GM21447 (cell line): ENCODE data around the gene GPR42.
"Not testable (repeated sequence)": the region's sequence is repeated elsewhere in the genome, so short reads cannot be mapped to it uniquely, and the experiment has no call there.

Experiments
- ATAC-seq: cut with Tn5 transposase; IDR thresholded peaks from one replicate; pipeline ENCODE4 v1.9.1; 2021; ENCODE audit not compliant: unreplicated experiment

The GPR42 gene

DNA sequence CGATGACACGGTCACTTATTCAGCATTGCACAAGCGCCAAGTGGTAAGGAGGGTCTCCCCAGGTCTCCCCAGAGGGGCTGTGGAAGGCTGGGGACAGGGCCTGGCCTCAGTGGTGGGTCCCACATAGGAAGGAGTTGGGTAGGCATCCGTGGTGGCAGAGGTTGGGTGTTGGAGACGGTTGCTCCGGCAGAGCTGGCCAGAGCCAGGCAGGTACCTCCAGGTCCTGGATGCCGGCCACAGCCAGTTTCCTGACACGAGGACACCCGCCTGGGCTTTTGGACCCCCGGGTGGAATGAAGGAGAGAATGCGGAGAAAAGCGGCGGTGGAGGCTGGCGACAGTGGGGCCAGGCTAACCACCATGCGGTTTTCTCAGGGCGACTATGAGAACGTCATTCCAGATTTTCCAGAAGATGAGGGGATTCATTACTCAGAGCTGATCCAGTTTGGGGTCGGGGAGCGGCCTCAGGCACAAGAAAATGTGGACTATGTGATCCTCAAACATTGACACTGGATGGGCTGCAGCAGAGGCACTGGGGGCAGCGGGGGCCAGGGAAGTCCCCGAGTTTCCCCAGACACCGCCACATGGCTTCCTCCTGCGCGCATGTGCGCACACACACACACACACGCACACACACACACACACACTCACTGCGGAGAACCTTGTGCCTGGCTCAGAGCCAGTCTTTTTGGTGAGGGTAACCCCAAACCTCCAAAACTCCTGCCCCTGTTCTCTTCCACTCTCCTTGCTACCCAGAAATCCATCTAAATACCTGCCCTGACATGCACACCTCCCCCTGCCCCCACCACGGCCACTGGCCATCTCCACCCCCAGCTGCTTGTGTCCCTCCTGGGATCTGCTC, 24.4 kb upstream of the GPR42 start:
- peak; percentile 33 for ATAC-seq

DNA sequence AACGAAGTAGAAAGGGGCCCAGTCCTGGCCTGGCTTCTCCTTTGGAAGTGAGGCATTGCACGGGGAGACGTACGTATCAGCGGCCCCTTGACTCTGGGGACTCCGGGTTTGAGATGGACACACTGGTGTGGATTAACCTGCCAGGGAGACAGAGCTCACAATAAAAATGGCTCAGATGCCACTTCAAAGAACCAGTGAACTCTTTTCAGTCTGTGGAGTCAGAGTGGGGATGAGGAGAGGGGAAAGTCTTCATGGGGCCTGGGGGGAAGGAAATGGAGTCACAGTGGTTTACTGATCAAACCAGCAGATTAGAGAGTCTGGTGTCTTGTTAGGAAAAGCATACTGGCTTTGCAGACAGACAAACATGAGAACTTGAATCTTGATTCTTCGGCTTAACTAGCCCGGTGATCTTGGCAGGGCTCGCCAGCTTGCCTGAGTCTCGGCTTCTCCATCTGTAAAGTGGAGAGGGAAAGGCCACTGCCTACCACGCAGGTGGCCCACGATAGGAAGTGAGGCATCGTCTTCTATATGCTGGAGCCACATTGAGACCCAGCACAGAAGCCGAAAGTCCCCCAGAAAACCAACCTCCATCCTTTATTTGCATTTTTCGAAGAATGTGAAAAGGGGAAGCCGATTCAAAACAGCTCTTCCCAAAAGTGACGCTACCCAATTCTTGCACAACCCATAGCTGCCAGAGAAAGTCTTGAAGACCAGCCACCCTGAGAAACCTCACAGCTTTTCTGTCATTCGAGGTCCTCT, 23.5 kb upstream of the GPR42 start, which contains the start of gene FFAR1:
TSS of gene FFAR1 (plus strand) at position 732 of the 759 bp plus-strand sequence. CDS start 3,650 bp downstream, outside the sequence.
- ATAC-seq: peak; percentile 60

DNA sequence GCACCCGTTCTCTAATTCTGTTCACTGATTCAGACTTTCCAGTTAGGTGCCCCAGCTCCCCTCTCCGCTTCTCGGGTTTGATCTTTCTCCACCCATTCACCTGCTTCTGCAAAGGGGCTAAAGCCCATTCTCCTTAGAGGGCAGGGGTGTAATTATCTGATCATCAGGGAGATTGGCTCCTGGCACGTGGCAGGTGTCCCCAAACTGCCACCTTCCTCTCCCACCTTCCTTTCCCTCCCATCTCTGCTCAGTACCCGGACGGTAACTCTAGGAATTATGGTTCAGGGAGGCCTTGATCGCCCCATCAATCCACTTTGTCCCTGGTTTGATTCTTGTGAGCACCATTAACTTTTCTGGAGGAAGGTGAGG, 23.0 kb upstream of the GPR42 start:
- no peak for ATAC-seq

DNA sequence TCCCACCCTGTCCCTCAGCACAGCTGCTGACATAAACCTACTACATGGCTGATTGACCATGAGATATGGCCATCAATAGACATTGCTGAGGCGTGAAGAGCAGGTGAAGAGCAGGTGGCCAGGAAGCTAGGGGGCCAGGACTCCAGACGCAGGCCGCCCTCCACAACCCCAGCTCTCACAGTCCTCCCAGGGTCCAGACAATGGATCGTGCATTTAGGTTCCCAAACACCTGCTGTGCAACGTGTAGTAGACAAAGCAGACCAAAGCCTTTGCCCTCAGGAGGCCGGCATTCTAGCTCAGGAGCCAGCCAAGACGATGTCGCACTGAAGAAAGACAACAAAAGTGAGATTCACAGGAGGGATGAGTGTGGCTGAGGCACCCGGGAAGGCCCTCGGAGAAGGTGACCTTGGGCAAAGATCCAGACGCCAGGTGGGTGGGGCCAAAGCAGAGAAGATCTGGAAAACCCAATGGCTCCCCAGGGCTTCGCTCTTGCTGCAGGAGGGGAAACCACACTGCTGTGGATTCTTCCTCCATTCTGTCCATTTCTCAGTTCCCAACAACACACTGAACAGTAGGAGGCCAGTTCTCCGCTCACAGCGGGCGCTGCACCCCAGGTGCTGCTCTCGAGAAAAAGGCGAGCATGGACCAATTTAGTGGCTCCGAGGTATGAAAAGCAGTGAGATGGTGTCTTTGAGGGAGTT, 21.8 kb upstream of the GPR42 start:
- ATAC-seq: no peak

DNA sequence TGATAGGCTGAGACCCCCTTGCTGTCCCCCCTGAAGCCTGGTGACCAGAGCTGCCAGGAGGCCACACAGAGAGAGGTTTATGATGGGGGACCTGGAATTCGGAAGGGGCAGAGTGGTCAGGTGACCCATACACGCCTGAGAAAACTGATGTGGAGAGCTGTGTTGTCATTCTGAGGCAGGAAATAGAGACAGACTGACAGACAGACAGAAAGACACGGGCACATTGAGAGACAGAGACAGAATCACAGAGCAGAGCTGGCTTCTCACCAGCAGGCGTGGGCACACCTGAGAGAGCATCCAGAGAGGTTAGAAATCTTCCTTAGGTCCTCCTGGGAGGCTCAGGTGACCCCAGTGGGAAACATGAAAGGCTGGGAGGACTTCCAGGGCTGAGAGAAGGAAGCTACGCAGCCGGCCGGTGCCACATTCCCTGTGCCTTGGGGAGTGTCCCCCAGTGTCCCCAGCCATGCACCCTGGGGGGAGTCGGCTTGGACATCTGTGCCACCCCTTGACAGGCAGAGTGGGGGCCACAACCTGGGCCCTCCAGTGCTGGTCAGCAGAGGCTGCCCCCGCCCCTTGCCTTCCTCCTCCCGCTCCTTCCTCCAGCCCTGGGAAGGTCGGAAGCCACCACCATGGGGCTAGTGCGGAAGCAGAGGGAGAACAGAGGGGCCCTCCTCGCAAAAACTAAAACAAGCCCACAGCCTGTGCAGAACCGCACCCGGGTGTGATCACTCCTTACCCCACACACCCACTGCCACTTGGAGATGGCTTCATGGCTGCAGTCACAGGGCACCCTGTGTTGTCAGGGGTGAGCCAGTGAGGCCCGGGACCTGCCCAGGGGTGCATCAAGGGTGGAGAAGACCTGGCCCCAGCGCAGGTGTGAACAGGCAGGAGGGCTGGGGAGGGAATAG, 21.0 kb upstream of the GPR42 start:
- ATAC-seq: no peak

DNA sequence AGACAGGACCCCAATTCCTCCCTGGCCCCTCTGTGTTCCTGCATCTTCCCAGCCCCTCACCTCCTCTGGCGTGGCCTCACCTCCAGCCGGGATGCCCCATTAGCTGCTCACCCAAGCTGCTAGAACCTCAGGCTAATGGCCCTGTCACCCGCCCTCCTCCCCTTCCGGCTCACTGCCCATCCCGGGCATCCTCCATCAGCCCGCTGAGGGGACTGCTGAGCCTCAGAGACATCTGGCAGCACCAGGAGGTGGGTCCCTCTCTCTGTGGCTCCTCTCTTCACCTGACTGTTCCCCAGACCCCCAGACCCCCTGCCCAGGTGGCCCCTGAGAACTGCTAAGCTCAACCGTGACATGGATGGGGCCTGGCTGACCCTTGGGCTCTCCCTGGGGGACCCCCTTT, 20.3 kb upstream of the GPR42 start:
- ATAC-seq: no peak

DNA sequence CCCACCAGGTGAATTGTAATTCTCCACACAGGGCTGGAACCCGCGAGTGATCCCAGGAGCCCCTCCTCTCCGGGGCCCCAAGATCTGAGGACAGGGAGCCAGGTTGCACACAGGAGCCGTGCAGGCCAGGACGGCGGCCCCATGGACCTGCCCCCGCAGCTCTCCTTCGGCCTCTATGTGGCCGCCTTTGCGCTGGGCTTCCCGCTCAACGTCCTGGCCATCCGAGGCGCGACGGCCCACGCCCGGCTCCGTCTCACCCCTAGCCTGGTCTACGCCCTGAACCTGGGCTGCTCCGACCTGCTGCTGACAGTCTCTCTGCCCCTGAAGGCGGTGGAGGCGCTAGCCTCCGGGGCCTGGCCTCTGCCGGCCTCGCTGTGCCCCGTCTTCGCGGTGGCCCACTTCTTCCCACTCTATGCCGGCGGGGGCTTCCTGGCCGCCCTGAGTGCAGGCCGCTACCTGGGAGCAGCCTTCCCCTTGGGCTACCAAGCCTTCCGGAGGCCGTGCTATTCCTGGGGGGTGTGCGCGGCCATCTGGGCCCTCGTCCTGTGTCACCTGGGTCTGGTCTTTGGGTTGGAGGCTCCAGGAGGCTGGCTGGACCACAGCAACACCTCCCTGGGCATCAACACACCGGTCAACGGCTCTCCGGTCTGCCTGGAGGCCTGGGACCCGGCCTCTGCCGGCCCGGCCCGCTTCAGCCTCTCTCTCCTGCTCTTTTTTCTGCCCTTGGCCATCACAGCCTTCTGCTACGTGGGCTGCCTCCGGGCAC, 19.3 kb upstream of the GPR42 start:
- ATAC-seq: no peak

DNA sequence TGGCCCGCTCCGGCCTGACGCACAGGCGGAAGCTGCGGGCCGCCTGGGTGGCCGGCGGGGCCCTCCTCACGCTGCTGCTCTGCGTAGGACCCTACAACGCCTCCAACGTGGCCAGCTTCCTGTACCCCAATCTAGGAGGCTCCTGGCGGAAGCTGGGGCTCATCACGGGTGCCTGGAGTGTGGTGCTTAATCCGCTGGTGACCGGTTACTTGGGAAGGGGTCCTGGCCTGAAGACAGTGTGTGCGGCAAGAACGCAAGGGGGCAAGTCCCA, 18.8 kb upstream of the GPR42 start:
- no peak for ATAC-seq

DNA sequence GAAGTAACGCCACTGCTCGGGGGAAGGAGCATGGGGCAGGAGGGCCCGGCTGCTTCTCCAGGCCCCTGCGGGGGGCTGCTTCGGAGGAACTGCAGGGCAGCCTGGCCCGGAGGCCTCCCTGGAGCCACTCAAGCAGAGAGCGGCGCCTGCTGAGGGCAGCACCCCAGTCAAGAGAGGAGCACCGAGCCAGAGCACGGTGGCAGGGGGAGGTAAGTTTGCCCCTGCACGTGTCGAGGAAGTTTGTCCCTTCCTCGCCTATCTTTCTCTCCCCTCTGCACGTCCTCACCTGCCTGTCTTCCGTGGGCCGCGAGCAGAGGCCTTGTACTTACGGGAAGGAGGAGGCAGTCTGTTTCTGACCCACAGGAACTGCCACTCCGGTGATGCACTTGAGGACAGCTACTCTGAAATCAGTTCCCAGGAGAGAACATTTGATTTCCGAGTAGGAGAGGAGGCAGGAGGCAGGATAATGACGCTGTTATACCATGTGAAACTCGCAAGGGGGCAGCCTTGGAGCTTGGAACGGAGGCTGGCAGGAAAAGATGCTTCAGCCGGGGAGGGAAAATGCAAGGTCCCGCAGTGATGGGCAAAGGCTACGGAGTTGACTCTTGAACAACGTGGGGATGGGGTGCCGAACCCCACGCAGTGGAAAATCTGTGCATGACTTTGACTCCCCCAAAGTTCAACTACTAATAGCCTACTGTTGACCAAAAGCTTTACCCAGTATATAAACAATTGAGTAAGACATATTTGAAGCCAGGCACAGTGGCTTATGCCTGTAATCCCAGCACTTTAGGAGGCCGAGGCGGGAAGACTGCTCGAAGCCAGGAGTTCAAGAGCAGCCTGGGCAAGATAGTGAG, 18.2 kb upstream of the GPR42 start:
- no peak for ATAC-seq

DNA sequence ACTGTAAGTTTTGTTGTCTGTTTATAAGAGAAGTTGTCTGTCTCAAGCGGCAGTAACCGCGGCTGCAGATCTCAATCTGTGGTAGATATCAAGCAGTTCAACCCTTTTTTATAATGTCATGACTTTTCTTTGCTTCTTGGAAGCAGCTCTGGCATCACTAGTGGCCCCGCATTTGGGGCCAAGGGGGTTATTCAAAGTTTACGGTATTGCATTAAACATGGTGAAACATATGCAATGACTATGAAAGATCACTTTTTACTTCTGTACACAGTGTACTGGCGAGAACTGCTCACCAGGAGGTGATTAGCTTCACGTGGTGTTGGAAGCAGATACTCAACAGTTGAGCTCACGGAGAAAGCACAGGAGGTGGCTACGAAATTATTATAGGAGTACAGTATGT, 17.2 kb upstream of the GPR42 start:
- no peak for ATAC-seq

DNA sequence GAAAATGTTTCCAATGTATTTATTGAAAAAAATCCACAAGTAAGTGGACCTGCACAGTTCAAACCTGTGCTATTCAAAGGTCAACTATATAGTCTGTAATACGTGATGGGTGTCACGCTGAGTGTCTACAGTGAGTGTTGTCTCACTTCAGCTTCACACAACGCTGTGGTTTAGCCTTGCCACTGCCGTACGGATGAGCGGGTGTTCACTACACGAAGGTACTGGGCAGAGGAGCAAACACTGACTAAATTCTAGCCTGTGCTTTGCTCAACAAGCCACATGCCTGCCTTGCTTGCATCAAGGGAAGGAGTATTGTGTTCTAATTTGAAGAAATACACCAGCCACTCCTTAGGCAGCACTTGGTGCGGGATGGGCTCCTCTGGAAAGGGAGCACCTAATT, 16.0 kb upstream of the GPR42 start:
- no peak for ATAC-seq

DNA sequence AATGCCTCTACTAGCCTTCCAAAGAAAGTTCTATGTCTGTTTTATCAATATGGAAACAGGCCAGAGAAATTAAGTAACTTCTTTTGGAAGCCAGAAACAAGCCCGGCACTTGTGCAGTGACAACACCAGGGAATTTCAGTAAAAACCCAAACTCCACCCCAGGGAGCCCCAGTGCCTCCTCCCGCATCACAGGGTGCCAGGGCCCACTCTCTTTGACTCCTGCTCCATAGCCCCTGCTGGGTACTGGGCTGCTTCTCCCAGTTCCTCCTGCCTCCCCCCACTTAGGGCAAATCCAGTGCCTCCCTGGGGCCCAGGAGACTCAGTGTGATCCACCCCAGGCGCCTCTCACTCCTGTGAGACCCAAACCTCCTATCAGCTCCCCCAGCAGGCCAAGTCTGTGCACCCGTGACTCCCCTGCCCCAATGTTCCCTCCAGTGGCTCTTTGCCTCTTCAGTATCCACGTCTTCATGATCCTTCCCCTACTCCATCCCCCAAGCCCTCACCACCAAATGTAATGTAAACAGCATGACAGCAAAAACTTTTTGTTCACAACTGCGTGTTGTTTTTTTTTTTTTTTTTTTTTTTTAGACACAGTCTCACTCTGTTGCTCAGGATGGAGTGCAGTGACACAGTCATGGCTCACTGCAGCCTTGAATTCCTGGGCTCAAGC, 14.9 kb upstream of the GPR42 start:
- ATAC-seq: no peak

DNA sequence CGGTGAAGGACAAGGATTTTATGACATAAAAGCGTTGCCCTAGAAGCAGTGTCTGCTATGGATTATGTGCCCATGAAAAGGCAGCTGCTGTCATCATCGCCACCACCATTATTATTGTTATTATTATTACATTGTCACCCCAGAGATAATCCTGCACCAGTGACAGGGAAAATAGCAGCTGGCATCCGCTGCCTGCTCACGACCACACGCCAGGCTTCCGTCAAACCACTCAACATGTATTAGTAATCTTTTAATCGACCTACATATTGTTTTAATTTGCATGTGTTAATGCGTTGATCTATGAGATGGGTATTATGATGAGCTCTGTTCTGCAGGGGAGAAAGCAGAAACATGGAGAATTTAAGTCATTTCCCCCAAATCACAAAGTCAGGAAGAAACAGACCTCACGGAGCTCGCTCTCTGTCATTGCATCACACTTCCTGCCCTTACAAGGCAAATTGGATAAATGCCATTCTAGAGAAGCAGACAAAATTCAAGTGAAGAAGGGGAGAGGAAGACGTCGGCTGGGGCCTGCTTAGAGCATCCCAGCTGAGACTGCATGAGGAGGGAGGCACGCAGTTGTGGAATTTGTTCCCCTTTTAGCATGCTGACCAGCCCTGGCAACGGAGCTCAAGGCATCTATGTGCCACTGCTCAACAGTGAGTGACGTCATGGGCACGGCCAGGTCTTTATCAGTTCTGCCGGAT, 12.8 kb upstream of the GPR42 start, which contains the start of gene FFAR3:
TSS of gene FFAR3 (plus strand) at position 594 of the 707 bp plus-strand sequence. CDS start 431 bp downstream, outside the sequence.
- ATAC-seq: no peak

DNA sequence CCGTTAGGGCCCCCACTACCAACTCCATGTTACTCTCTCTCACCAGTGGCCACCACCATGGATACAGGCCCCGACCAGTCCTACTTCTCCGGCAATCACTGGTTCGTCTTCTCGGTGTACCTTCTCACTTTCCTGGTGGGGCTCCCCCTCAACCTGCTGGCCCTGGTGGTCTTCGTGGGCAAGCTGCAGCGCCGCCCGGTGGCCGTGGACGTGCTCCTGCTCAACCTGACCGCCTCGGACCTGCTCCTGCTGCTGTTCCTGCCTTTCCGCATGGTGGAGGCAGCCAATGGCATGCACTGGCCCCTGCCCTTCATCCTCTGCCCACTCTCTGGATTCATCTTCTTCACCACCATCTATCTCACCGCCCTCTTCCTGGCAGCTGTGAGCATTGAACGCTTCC, 12.0 kb upstream of the GPR42 start:
- not testable (repeated sequence) for ATAC-seq

DNA sequence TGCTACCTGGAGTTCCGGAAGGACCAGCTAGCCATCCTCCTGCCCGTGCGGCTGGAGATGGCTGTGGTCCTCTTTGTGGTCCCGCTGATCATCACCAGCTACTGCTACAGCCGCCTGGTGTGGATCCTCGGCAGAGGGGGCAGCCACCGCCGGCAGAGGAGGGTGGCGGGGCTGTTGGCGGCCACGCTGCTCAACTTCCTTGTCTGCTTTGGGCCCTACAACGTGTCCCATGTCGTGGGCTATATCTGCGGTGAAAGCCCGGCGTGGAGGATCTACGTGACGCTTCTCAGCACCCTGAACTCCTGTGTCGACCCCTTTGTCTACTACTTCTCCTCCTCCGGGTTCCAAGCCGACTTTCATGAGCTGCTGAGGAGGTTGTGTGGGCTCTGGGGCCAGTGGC, 11.5 kb upstream of the GPR42 start:
- not testable (repeated sequence) for ATAC-seq

DNA sequence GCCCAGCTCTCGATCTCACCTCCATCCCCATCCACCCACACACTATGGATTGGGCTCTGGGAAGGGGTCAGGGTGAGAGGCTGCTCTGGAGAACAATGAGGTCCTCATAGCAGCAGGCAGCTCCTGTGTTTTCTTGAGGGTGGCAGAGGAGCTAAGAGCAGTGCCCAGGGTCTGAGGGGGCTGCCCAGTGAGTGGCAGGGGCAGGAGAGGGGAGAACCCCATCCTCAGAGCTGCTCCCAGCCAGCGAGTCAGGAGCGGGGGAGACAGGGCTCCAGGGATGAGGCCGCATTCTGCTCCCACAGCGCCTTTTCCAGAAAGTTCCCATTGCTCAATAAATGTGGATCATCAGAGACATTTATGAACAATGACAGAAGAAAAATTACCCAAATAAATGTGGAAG, 10.8 kb upstream of the GPR42 start:
- not testable (repeated sequence) for ATAC-seq

DNA sequence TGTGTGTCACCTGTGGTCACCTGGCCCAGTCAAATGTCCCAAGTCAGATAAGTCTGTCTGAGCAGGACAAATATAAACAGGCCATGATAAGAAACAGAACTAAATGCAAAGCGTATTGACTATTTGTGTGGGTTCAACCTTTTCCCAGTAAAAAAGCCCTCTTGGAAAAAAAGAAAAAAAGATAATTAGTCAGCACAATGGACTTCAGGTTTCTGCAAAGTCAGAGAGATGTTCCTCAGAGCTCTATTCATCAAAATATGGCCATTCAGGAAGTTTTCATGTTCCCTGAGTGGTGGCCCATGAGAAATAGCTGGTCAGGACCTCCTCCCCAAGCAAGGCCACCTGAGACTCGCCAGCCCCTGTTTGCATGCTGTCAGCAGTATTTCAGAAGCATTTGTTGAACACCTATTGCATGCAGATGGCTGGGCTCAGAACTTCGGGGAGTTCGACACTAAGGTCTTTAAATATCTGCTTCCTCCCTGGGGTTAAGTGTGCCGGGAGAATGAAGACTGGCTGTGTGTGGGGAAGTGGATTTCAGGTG, 9.9 kb upstream of the GPR42 start:
- ATAC-seq: no peak
